ENCODE measurements around the gene FTO. TPM values are rescaled to one million over a fixed set of nuclear protein-coding genes. Genes with fewer than 3 reads are reported as not detected.
A peak's percentile ranks its signal among the peaks of the same experiment; 100 is the strongest.

FTO gene
- total RNA-seq, 4 donors from 2014 or later: 125 to 182 (median 164) TPM

DNA sequence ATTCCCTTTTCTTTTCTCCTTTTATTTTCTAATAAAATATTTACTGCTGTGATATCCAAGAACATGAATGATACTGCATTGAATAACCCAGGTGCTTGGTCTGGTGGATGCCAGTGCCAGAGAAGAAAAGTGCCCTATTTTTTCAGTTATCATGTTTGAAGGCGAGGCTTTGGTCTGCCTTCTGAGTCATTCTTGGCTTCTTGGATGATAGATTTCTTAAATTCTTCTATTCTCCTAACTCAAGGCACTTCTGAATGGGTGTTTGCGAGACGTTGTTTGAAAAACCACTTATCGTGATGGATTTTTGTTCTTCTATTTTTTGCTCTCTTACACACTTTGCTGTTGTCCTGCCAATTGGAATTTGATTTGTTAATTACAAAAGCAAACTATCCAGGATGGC, 66.7 kb downstream of the FTO start:
- H3K9me3 ChIP-seq: no peaks in the 10 kb centered on the region
- H3K4me3 ChIP-seq (replicated peaks in 1 of 3): no peak overlapping the region
- WGBS, 2 donors: 51 to 76% methylated on average over 4 of the region's 4 CpGs
- H3K36me3 ChIP-seq: no peaks in the 10 kb centered on the region
- H3K4me1 ChIP-seq: peaks cover 39 to 71% of the 10 kb centered on the region in 2 donors
- intact Hi-C loops (cut with DNase I): no loop called here
- TF ChIP-seq, protein P1, sequence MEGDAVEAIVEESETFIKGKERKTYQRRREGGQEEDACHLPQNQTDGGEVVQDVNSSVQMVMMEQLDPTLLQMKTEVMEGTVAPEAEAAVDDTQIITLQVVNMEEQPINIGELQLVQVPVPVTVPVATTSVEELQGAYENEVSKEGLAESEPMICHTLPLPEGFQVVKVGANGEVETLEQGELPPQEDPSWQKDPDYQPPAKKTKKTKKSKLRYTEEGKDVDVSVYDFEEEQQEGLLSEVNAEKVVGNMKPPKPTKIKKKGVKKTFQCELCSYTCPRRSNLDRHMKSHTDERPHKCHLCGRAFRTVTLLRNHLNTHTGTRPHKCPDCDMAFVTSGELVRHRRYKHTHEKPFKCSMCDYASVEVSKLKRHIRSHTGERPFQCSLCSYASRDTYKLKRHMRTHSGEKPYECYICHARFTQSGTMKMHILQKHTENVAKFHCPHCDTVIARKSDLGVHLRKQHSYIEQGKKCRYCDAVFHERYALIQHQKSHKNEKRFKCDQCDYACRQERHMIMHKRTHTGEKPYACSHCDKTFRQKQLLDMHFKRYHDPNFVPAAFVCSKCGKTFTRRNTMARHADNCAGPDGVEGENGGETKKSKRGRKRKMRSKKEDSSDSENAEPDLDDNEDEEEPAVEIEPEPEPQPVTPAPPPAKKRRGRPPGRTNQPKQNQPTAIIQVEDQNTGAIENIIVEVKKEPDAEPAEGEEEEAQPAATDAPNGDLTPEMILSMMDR (IDR thresholded peaks at IDR 0.05): no peak
- no peak for TF ChIP-seq POLR2A (IDR thresholded peaks at IDR 0.05)
- DNase-seq: no peak
- no peaks in the 10 kb centered on the region for H3K27me3 ChIP-seq
- H3K27ac ChIP-seq: peak overlapping the region in 1 of 3 donors; percentile 31

DNA sequence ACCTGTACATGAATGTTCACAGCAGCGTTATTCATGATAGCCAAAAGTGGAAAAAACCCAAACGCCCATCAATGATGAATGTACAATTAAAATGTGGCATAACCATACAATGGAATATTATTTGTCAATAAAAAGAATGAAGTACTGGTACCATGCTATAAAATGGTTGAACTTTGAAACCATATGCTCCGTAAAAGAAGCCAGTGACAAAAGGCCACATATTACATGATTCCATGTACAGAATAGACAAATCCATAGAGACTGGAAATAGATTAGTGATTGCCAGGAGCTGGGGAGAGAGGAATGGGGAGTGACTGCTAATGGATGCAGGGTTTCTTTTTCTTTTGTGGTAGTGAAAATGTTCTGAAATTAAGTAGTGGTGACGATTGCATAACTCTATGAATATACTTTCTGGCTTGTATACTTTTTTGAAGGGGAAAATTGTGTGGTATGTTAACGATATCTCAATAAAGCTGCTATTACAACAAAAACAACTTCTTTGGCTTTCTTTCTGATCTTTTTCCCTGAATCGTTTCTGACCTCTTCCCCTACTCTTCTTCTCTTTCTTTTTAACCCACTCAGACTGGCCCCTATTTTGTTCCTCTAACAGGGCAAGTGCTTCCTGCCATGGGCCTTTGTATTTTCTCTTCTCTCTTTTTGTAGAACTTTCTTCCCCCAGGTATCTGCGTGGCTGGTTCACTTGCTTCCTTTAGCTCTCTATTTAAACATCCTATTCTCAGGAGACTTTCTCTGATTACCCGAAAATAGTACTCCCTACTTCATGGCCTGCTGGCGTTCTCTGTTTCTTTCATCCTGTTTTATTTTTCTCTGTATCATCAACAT, 67.9 kb downstream of the FTO start:
- peaks cover 49 to 69% of the 10 kb centered on the region in 2 donors for H3K4me1 ChIP-seq
- H3K9me3 ChIP-seq: no peaks in the 10 kb centered on the region
- intact Hi-C loops (cut with DNase I): no loop called here
- no peak for DNase-seq
- TF ChIP-seq, protein P1 (IDR thresholded peaks at IDR 0.05): no peak
- no peak for TF ChIP-seq POLR2A (IDR thresholded peaks at IDR 0.05)
- H3K4me3 ChIP-seq (replicated peaks in 1 of 3): no peak overlapping the region
- H3K36me3 ChIP-seq: no peaks in the 10 kb centered on the region
- H3K27me3 ChIP-seq: no peaks in the 10 kb centered on the region
- H3K27ac ChIP-seq: no peak overlapping the region
- 78 to 82% methylated on average over 9 of the region's 9 CpGs for WGBS, 2 donors

DNA sequence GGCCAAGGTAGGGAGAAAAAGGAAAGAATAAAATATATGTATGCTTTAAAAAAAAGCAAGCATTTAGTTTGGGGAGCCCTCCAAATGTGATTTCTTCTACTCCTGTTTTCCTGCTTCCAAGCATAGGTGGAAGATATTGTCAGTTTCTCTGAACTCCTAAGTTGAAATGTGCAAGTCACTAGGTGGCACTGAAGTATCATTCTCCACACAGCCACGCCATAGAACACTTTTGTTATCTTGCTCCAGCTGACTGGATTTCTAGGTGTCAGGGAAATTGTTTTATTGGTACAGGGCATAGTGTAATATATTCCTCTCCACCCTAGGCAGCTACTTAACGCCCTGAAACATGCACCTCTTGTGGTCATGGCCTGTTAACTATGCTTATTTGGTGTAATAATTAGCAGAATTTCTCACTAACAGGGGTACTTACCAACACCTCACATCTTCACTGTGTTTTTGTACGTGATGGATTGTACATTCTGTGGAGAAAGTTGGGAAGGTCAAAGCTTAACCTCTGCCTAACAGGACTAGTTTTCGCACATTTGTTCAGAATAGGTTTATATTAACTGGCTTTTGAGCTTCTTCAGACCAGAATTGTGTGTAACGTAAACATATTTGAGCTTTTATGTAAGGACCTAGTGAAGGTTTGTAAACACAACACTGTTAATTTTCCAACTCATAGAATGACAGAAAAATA, 69.3 kb downstream of the FTO start:
- peak; percentile 44 to 49 for DNase-seq
- TF ChIP-seq, protein P1 (IDR thresholded peaks at IDR 0.05): peak; percentile 12 to 86 (median 64)
- TF ChIP-seq POLR2A (IDR thresholded peaks at IDR 0.05): no peak
- no peaks in the 10 kb centered on the region for H3K9me3 ChIP-seq
- 46% methylated on average over 5 of the region's 5 CpGs for WGBS, 2 donors
- H3K27ac ChIP-seq: no peak overlapping the region
- intact Hi-C loops (cut with DNase I): no loop called here
- no peaks in the 10 kb centered on the region for H3K27me3 ChIP-seq
- H3K4me1 ChIP-seq: peaks cover 52 to 66% of the 10 kb centered on the region in 2 donors
- no peak overlapping the region for H3K4me3 ChIP-seq (replicated peaks in 1 of 3)
- no peaks in the 10 kb centered on the region for H3K36me3 ChIP-seq

DNA sequence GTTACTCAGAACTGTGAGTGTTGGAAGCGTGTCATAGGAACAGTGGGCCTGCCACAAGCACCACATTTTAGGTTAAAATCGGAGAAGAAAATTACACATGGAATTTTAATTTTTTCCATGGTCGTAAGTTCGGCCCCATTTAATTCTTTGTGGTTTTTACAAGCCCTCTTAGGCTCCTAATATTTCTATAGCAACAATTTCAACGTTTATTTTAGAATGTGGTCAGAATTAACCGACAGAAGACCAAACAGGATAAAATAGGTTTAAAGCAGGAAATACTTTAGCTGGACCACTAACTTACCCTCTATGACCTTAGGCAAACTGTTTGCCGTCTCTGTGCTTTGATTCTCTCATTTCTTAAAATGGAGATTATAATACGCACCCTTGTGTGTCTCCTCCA, 69.9 kb downstream of the FTO start:
- DNase-seq: no peak
- Histone ChIP-seq H3K4me3 (replicated peaks in 1 of 3) (no peak overlapping the region), H3K9me3 (no peaks in the 10 kb centered on the region), H3K36me3 (no peaks in the 10 kb centered on the region), H3K4me1 (peaks cover 51 to 66% of the 10 kb centered on the region in 2 donors), H3K27me3 (no peaks in the 10 kb centered on the region), H3K27ac (no peak overlapping the region)
- intact Hi-C loops (cut with DNase I): no loop called here
- 75 to 80% methylated on average over 8 of the region's 8 CpGs for WGBS, 2 donors
- TF ChIP-seq, protein P1 (IDR thresholded peaks at IDR 0.05): no peak
- no peak for TF ChIP-seq POLR2A (IDR thresholded peaks at IDR 0.05)

Data from thyroid gland (tissue), 4 donors.